IPS-NIHi11 (cell line): ENCODE measurements around the gene HSD17B12.
"Not testable (repeated sequence)": the region's sequence is repeated elsewhere in the genome, so short reads cannot be mapped to it uniquely, and the experiment has no call there.

Experiments used
- DNase-seq: peaks from one replicate; pipeline ENCODE4 v3.0.0; 2012; ENCODE audit warnings: mixed read lengths, low spot score

HSD17B12 gene

GRCh38 chr11:43747130-43747802 lies 66.7 kb downstream of the HSD17B12 start:
- DNase-seq = no peak

GRCh38 chr11:43748095-43748494 lies 67.6 kb downstream of the HSD17B12 start:
- DNase-seq = no peak

- DNase-seq = no peak
Measured at GRCh38 chr11:43751726-43752125, 71.2 kb downstream of the HSD17B12 start.

GRCh38 chr11:43756575-43756974 lies 76.0 kb downstream of the HSD17B12 start:
- no peak for DNase-seq

- DNase-seq = no peak
Measured at GRCh38 chr11:43758927-43759326, 78.4 kb downstream of the HSD17B12 start.

- DNase-seq = no peak
Measured at GRCh38 chr11:43760902-43761301, 80.4 kb downstream of the HSD17B12 start.

- DNase-seq = no peak
Measured at GRCh38 chr11:43765194-43765593, 84.7 kb downstream of the HSD17B12 start.

GRCh38 chr11:43768654-43769053 lies 88.1 kb downstream of the HSD17B12 start:
- not testable (repeated sequence) for DNase-seq

- no peak for DNase-seq
Measured at GRCh38 chr11:43770173-43770572, 89.6 kb downstream of the HSD17B12 start.

- no peak for DNase-seq
Measured at GRCh38 chr11:43772733-43773132, 92.2 kb downstream of the HSD17B12 start.

- DNase-seq = no peak
Measured at GRCh38 chr11:43774786-43775185, 94.2 kb downstream of the HSD17B12 start.

- no peak for DNase-seq
Measured at GRCh38 chr11:43779306-43779705, 98.8 kb downstream of the HSD17B12 start.

GRCh38 chr11:43784301-43784700 lies 103.8 kb downstream of the HSD17B12 start:
- DNase-seq = no peak

GRCh38 chr11:43784866-43785265 lies 104.3 kb downstream of the HSD17B12 start:
- DNase-seq = no peak

GRCh38 chr11:43785318-43785717 lies 104.8 kb downstream of the HSD17B12 start:
- no peak for DNase-seq

GRCh38 chr11:43786016-43786415 lies 105.5 kb downstream of the HSD17B12 start:
- DNase-seq = no peak

- no peak for DNase-seq
Measured at GRCh38 chr11:43787824-43788223, 107.3 kb downstream of the HSD17B12 start.

- no peak for DNase-seq
Measured at GRCh38 chr11:43788421-43788820, 107.9 kb downstream of the HSD17B12 start.

- DNase-seq = no peak
Measured at GRCh38 chr11:43789700-43790443, 109.3 kb downstream of the HSD17B12 start.

GRCh38 chr11:43790444-43790794 lies 109.9 kb downstream of the HSD17B12 start:
- no peak for DNase-seq

GRCh38 chr11:43797337-43797736 lies 116.8 kb downstream of the HSD17B12 start:
- no peak for DNase-seq

GRCh38 chr11:43797866-43798265 lies 117.3 kb downstream of the HSD17B12 start:
- DNase-seq = no peak

- DNase-seq = peak; percentile 11
Measured at GRCh38 chr11:43802509-43802908, 122.0 kb downstream of the HSD17B12 start.

- DNase-seq = no peak
Measured at GRCh38 chr11:43803766-43804165, 123.2 kb downstream of the HSD17B12 start.
